A204.1 (cell line): ENCODE measurements around the gene BABAM2.

Source experiments
- FAIRE-seq: peaks from 2 replicates; lab custom pipeline; 2012; peaks lifted over from hg19 to GRCh38; lab: Jason Lieb, UNC

BABAM2 gene

GRCh38 chr2:28387082-28387960 lies 496.8 kb downstream of the BABAM2 start:
- no peak for FAIRE-seq
